Mesothelial cell of epicardium (in vitro differentiated cells): ENCODE data around the gene DUSP22. TPM values are rescaled to one million over a fixed set of nuclear protein-coding genes. Genes with fewer than 3 reads are reported as not detected.

Experiments
- DNase-seq, 2 experiments: peaks; one replicate each; pipeline ENCODE4 v3.0.0; 2021; ENCODE audit warnings: low spot score in 2 of 2; ENCODE audit not compliant: unreplicated experiment in 2 of 2
- H3K27ac Mint-ChIP-seq: 2 replicates; pipeline ENCODE4 v1.8.0; 2021; ENCODE audit warnings: mixed read lengths
- H3K27me3 Mint-ChIP-seq: 2 replicates; pipeline ENCODE4 v1.8.0; 2021; ENCODE audit warnings: low read depth, mixed read lengths
- H3K36me3 Mint-ChIP-seq: 2 replicates; pipeline ENCODE4 v1.8.0; 2021; ENCODE audit warnings: mixed read lengths
- H3K4me1 Mint-ChIP-seq: 2 replicates; pipeline ENCODE4 v1.8.0; 2021; ENCODE audit warnings: mixed read lengths
- H3K4me3 Mint-ChIP-seq: 2 replicates; pipeline ENCODE4 v1.8.0; 2021; ENCODE audit warnings: mild to moderate bottlenecking, moderate library complexity, mixed read lengths
- H3K9me3 Mint-ChIP-seq: 2 replicates; pipeline ENCODE4 v1.8.0; 2021; ENCODE audit warnings: mixed read lengths
- CTCF ChIP-seq: fragments of 200-600 bp; sonication (generic); IDR thresholded peaks from one replicate; pipeline ENCODE4 v1.5.0; 2021; ENCODE audit warnings: antibody characterized with exemption; ENCODE audit not compliant: unreplicated experiment
- total RNA-seq: library from RNA; stranded (reverse); gene quantifications from 3 replicates; pipeline ENCODE4 v1.2.1, GENCODE V29; 2021

Gene DUSP22
- total RNA-seq, 1 donor from 2014 or later: 32.0 TPM

- no peak for TF ChIP-seq CTCF
- H3K4me1 Mint-ChIP-seq: no peaks in the 10 kb centered on the region
- H3K27me3 Mint-ChIP-seq: no peaks in the 10 kb centered on the region
- peaks cover 10% of the 10 kb centered on the region for H3K9me3 Mint-ChIP-seq
- H3K36me3 Mint-ChIP-seq: no peaks in the 10 kb centered on the region
- no peak overlapping the region for H3K27ac Mint-ChIP-seq
- DNase-seq: no peak
- no peak overlapping the region for H3K4me3 Mint-ChIP-seq
Measured at GRCh38 chr6:330948-331347, 38.7 kb downstream of the DUSP22 start.

GRCh38 chr6:331622-332521 lies 39.6 kb downstream of the DUSP22 start:
- H3K4me3 Mint-ChIP-seq: no peak overlapping the region
- H3K4me1 Mint-ChIP-seq: no peaks in the 10 kb centered on the region
- TF ChIP-seq CTCF: no peak
- no peaks in the 10 kb centered on the region for H3K36me3 Mint-ChIP-seq
- H3K27me3 Mint-ChIP-seq: no peaks in the 10 kb centered on the region
- peaks cover 10% of the 10 kb centered on the region for H3K9me3 Mint-ChIP-seq
- no peak overlapping the region for H3K27ac Mint-ChIP-seq
- DNase-seq: no peak

GRCh38 chr6:332671-333070 lies 40.4 kb downstream of the DUSP22 start:
- H3K4me3 Mint-ChIP-seq: no peak overlapping the region
- H3K9me3 Mint-ChIP-seq: peaks cover 5% of the 10 kb centered on the region
- no peaks in the 10 kb centered on the region for H3K4me1 Mint-ChIP-seq
- DNase-seq: no peak
- H3K27me3 Mint-ChIP-seq: no peaks in the 10 kb centered on the region
- TF ChIP-seq CTCF: no peak
- H3K27ac Mint-ChIP-seq: no peak overlapping the region
- H3K36me3 Mint-ChIP-seq: no peaks in the 10 kb centered on the region

- no peak for DNase-seq
- no peaks in the 10 kb centered on the region for H3K27me3 Mint-ChIP-seq
- peaks cover 9% of the 10 kb centered on the region for H3K9me3 Mint-ChIP-seq
- no peak overlapping the region for H3K4me3 Mint-ChIP-seq
- no peaks in the 10 kb centered on the region for H3K36me3 Mint-ChIP-seq
- no peak for TF ChIP-seq CTCF
- peaks cover 2% of the 10 kb centered on the region for H3K4me1 Mint-ChIP-seq
- H3K27ac Mint-ChIP-seq: no peak overlapping the region
Measured at GRCh38 chr6:333379-334002, 41.2 kb downstream of the DUSP22 start.

GRCh38 chr6:334536-335510 lies 42.5 kb downstream of the DUSP22 start:
- H3K4me1 Mint-ChIP-seq: peaks cover 7% of the 10 kb centered on the region
- no peak overlapping the region for H3K4me3 Mint-ChIP-seq
- no peak for DNase-seq
- no peak overlapping the region for H3K27ac Mint-ChIP-seq
- no peaks in the 10 kb centered on the region for H3K27me3 Mint-ChIP-seq
- H3K36me3 Mint-ChIP-seq: no peaks in the 10 kb centered on the region
- no peak for TF ChIP-seq CTCF
- peaks cover 9% of the 10 kb centered on the region for H3K9me3 Mint-ChIP-seq
